ENCODE measurements around the gene ATP5IF1. TPM values are rescaled to one million over a fixed set of nuclear protein-coding genes. Genes with fewer than 3 reads are reported as not detected.

ATP5IF1 gene
- total and polyA plus RNA-seq, 2 of the 8 experiments (the other 6 are each of a cell fraction or from before 2014, with no cell fraction given), result 198 to 242 TPM

- TF ChIP-seq CHD7 (IDR thresholded peaks at IDR 0.05; ENCODE audit: insufficient replicate concordance, low read length), result no peak
- no peak for TF ChIP-seq CHD1 (IDR thresholded peaks at IDR 0.05; ENCODE audit: low read depth, low read length)
- no peak for TF ChIP-seq CTBP2 (IDR thresholded peaks at IDR 0.05; ENCODE audit: borderline replicate concordance, insufficient read depth, insufficient read length, low read length)
- TF ChIP-seq SIX5 (IDR thresholded peaks at IDR 0.05; ENCODE audit: low read depth, low read length), result no peak
- TF ChIP-seq HDAC2 (IDR thresholded peaks at IDR 0.05; ENCODE audit: borderline replicate concordance in 1 of 2, low read depth in 2 of 2, low read length in 2 of 2), result no peak
- TF ChIP-seq BACH1 (IDR thresholded peaks at IDR 0.05; ENCODE audit: low read length), result no peak
- no peak for TF ChIP-seq EZH2 (IDR thresholded peaks at IDR 0.05; ENCODE audit: low read depth, low read length, severe bottlenecking)
Observed at GRCh38 chr1:28205243-28205642, 30.7 kb upstream of the ATP5IF1 start (continued).

Measured in H1 (cell line).